Kasumi-1 (cell line): Measurements from ENCODE around the gene CORO2A.
A peak's percentile ranks its signal among the peaks of the same experiment; 100 is the strongest.

ENCODE experiments used
- DNase-seq, 2 experiments: peaks; one replicate each; lab custom pipeline; 2025; lab: John Stamatoyannopoulos, UW

The CORO2A gene, protein sequence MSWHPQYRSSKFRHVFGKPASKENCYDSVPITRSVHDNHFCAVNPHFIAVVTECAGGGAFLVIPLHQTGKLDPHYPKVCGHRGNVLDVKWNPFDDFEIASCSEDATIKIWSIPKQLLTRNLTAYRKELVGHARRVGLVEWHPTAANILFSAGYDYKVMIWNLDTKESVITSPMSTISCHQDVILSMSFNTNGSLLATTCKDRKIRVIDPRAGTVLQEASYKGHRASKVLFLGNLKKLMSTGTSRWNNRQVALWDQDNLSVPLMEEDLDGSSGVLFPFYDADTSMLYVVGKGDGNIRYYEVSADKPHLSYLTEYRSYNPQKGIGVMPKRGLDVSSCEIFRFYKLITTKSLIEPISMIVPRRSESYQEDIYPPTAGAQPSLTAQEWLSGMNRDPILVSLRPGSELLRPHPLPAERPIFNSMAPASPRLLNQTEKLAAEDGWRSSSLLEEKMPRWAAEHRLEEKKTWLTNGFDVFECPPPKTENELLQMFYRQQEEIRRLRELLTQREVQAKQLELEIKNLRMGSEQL

DNA sequence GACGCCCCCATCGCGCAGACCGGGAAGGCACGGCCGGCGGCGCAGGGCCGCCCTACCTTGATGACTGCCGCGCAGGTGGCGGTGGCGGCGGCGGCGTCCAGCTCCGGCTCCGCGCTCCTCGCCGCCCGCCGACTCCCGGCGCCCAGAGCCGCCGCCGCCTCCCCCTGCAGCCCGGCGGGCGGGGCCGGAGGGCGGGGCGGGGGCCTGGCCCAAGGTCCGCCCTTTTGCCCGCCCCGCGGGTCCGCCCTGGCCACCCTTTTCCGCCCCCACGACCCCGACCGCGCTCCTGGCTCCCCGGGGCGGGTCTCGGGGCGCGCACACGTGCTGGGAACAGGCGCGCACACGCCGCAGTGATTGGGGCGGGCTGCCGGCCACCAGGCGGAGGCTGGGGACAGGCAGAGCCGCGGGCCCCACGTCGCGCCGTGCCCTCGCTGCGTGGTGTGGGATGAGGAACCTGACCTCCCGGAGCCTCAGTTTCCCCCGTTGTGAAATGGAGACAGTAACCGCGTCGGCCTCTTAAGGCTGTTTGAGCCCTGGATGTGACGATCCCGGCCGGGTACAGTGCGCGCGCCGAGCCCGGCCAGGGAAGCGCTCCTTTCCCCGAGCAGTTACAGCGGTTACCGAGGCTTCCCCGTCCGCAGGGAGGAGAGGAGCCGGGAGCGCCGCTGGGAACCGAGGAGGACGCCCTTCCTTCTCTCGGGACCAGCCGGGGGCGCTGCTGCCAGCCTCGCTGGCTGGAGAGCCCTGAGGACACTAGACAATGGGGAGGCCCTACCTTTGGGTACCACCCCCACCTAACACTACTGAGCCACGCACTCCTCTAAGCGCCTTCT is at the start of gene CORO2A:
TSS of gene CORO2A (minus strand) at position 135 of the 833 bp plus-strand sequence. CDS start 34,977 bp downstream, outside the sequence.
- peak; percentile 18 to 65 for DNase-seq

- DNase-seq, result peak in 1 of 2 experiments; percentile 8
Observed at GRCh38 chr9:98241357-98242300, 49.2 kb upstream of the CORO2A start.

GRCh38 chr9:98240475-98240874 is 48.0 kb upstream of the CORO2A start:
- DNase-seq, result no peak

GRCh38 chr9:98236901-98237487 is 44.6 kb upstream of the CORO2A start:
- DNase-seq, result no peak

- DNase-seq, result no peak
Observed at GRCh38 chr9:98235126-98235525, 42.7 kb upstream of the CORO2A start.

DNA sequence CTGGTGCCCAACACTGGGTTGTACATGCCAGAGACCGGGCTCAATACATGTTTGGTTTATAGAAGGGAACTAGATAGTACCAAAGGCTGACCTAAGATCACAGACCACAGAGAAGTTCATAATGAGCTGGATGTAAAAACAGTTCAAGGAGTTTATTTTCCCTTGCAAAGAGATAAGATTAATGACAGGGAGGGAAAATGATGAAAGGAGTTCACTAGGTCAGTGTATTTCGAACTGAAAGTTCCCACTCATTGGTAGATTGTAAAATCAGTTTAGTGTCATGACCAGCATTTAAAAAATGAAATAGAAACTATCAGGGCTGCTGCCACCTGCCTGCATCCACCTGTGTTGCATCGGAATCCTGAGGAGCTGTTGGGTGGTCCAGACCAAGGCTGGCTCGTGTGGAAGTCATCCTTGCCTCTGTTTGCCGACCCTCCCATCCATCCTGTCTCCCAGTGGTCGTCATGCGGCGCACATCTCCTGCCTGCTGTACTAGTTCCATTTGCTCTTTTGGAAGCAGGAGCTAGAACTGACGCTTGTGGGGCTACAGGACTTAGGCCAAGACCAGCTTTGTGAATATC is 41.9 kb upstream of the CORO2A start:
- DNase-seq, result no peak

- no peak for DNase-seq
Observed at GRCh38 chr9:98232926-98233325, 40.5 kb upstream of the CORO2A start.

DNA sequence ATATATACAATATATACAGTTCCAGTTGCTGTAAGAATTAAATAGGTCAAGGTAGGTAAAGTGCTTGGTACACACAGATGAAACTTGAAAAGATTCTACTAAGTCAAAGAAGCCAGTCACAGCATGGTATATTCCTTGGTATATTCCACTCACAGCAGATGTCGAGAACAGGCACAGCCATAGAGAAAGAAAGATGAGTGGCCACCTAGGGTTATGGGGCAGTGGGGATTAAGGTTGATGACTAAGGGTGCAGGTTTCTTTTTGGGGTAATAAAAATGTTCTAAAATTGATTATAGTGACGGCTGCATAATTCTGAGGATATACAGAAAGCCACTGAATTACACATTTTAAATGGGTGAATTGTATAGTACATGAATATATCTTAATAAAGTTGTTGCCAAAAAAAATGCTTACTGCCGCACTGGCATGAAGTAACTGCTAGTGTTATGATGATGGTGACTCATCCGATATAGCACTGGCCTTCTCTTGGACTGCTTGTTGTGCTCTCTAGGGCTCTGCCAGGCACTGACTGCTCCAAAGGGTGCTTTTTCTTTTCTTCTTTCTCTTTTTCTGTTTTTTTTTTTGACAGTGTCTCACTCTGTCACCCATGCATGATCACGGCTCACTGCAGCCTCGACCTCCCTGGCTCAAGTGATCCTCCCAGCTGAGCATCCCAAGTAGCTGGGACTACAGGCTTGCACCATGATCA is 39.5 kb upstream of the CORO2A start:
- DNase-seq, result no peak

- no peak for DNase-seq
Observed at GRCh38 chr9:98230789-98231188, 38.4 kb upstream of the CORO2A start.

DNA sequence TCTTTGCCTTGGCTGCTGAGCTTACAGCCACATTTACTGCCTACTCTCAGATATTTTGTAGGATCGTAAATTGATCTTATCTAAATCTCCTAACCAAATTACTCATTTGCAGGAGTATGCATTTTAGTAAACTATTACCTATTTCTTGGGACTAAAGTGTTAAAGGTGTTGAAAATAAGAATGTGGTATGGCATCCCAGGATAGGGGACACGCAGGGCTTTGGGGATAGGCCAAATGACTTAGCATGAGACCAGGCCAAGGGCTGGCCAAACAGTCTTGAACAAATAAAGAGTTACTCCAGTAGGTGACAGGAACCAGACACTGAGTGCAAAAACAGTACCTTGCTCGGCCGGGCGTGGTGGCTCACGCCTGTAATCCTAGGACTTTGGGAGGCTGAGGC is 37.9 kb upstream of the CORO2A start:
- DNase-seq, result no peak

DNA sequence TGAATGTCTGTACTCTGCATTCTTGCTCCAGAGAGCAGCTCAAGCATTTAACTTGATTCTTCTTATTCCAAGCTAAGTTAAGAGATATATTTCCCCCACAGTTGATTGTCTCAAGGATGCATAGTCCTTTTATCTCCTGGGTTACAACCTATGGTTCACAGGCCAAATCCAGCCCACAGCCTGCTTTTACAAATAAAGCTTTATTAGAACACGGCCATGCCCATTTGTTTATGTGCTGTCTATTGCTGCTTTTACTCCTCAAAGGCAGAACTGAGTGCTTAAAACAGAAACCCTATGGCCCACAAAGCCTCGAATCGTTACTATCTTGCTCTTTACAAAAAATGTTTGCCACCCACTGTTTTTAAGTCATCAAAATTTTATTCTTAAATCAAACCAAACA is 37.2 kb upstream of the CORO2A start:
- DNase-seq, result no peak

GRCh38 chr9:98229090-98229395 is 36.6 kb upstream of the CORO2A start:
- DNase-seq, result no peak

- no peak for DNase-seq
Observed at GRCh38 chr9:98228392-98229089, 36.1 kb upstream of the CORO2A start.

DNA sequence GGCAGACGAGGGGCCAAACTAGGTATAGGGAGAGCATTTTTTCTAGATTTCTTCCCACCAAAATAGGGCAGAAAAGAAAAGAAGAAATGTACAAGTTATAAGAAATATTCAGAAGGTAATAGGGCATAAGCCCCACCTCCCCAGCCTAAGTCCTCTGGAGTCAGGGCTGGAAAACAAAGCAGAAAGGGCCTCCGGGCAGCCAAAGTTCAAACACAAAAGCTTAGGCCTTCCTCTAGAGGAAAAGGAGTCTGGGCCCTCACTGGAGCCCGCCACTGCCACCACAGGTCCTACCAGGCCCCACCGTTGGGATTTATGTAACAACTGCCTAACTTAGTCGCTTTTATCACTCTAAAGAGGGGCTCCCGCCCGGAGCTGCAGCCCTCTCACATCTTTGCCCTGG is 35.4 kb upstream of the CORO2A start:
- DNase-seq, result no peak

DNA sequence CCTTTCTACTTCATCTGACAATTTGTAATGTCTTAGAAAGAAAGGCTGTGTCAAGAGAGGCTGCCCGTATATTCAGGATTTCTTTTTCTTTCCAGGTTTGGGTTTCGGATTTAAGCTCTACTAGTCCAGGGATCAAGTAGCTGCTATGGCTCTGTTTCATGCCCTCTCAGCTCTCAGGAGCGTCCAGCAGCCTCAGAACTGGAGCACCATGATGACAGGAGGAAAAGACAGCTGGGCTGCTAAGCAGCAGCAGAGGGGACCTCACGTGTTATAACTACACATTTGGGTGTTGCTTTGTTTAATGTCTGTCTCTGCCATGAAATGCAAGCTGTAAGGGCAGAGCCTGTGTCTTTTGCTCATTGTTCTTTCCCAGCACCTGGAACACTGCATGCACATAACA is 34.5 kb upstream of the CORO2A start:
- DNase-seq, result no peak

DNA sequence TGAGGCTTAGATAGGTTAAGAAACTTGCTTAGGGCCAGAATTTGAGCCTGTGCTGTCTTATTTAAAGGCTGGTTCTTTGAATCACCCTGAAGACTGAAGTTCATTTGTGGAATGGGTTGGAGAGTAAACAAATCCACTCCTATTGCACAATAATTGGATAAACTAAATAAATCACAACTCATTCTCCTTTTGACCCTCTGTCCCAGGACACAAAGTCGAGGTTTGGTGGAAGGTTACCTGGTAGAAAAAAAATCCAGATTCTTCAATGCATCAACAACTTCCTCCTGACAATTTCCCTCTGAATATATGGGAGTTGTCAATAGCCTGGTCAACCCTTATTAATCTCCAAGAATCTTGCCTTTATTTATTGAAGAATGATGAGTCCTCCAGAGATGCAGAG is 34.1 kb upstream of the CORO2A start:
- no peak for DNase-seq

GRCh38 chr9:98225015-98225442 is 32.6 kb upstream of the CORO2A start:
- no peak for DNase-seq

DNA sequence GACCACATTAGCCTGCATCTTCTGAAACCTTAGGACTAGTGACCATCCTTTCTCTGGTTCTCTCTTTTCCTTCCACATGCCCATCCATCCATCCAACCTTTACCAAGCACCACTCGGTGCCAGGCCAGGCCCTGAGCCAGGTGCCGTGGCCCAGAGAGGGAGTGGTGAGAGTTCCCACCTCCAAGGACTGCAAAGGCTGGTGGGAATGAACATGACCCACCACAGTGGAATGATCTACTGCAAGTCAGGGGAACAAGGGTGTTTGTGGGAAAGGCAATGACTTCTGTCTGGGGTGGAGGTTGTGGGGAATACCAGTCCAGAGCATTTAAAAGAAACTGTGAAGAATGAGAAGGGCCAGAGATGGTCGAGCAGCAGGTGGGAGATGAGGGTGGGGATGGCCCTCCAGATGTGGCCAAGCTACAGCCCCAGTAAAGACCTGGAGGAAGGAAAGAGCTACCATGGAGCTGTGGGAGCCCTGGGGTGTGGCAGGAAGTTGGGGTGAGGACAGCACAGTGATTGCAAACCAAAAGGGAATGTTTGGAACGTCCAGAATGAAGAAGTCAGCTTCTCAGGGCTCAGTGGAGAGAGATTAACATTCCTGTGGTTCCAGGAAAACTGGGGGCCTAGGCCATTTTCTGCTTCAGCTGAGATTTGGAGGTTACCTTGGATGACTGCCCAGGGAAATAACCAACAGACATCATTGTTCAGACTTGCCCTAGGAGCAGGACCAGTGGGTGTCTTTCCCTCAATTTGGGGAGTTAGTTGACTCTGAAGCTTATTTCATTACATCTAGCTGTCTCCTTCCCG is 30.7 kb upstream of the CORO2A start:
- DNase-seq, result no peak

DNA sequence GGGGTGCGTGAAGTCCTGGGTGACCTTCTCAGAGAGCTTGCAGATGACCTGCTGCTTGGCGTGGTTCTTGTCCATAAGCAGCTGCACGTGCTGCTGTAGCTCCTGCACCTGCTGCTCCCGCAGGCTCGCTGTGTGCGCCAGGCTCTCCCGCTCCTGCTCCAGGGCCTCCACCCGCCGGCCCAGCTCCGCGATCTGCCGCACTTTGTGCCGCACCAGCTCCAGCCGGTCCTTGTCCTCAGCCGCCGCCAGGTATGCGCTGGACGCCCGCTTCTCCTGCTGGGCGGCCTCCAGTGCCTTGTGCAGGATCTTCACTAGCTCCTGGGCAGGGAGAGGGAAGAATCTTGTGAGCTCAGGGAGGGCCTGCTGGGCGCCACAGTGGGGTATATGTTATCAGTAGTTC is 28.5 kb upstream of the CORO2A start:
- DNase-seq, result no peak
